ENCODE results near the gene SORCS2.

SORCS2 gene

DNA sequence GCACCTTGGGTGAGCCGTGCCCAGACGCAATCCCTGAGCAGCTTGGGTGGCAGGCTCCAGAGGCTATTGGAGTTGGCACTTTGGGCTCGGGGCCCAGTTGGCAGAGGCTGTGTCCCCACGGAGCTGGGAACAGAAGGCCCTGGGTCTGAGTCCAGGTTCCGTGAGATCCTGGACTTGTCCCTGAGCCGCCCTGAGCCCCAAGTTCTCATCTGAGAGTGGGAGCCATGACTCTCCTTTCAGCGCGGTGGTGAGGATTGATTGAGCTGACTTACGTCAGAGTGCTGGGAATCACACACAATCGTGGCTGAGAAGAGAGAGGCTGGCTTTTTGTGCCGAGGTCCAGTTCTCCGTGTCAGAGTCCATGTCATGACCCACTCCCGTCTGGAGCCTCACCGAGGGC is 144.4 kb downstream of the SORCS2 start:
- DNase-seq (ENCODE audit: low read depth, low spot score) = no peak

- no peak for DNase-seq (ENCODE audit: low read depth, low spot score)
These were observed 145.1 kb downstream of the SORCS2 start for GRCh38 chr4:7337196-7338058.

DNA sequence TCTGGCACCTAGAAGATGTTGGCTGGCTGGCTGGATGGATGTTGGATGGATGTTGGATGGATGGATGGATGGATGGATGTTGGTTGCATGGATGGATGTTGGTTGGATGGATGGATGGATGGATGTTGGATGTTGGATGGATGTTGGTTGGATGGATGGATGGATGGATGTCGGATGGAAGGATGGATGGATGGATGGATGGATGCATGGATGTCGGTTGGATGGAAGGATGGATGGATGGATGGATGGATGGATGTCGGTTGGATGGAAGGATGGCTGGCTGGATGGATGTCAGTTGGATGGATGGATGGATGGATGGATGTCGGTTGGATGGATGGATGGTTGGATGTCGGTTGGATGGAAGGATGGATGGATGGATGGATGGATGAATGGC is 145.7 kb downstream of the SORCS2 start:
- DNase-seq (ENCODE audit: low read depth, low spot score) = no peak

DNA sequence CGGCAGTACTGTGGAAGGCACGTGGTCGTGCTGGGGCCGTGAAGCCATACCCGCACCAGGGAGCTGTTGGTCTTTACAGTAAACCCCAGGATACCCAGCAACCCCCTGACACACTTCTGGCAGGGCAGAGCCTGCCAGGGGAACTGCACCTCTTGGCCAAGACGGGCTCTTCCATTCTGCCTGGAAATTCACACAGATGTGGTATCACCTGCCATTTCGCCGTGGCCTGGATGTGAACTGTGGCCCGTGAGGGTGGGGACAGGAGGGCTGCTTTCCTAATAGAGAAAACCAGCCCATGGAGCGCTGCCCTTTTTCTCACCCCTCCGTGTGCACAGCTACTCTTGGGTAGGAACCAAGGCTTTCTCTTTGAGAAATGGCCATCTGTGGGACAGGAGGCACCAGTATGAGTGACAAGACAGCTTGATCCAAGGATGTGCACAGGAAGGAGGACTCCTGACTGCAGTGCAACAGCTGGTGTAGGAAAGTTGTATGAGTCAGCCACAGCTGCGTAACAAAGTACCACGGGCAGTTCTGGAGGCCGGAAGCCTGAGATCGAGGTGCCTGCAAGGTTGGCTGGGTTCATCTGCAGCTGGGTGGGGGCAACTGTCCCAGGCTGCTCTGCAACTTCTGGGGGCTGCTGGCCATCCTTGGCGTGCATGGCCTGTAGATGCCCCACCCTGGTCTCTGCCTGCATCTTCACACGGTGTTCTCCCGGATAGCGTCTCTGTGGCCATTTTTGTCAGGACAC is 146.7 kb downstream of the SORCS2 start:
- DNase-seq (ENCODE audit: low read depth, low spot score) = no peak

DNA sequence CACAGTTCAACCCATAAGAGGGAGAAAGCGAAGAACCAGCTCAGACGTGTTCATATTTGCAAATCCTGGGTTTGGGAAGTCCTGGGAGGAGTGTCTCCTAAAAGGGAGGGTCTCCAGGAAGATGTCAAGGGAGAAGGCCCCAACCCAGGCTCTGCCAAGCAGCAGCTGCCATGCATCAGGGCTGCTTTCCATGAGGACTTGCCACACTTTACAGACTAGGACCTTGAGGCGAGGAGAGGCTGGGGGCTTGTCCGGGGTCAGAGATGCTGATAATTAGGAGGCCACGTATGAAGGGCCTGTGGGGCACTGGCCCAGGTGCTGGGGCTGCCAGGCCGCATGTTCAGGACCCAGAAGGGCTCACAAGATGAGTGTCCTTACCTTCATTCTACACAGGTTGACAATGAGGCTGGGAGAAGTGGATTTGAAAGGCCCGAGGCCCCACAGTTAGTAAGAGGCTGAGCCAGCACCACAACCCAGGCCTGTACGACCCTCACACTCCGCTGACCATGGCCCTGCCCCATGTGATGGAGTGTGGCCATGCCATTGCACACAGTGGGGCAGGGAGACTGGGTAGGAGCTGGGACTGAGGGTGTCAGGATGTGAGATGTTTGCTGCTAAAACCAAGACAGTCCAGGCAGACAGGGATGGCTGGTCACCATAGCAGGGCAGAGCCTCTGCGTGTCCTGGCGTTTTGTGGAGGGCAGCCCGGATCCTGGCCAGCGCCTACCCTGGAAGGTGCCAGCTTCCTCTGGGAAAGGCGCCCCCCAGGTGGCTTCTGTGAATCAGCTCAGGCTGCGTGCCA is 147.6 kb downstream of the SORCS2 start:
- DNase-seq (ENCODE audit: low read depth, low spot score) = no peak

GRCh38 chr4:7340553-7341433 is 148.5 kb downstream of the SORCS2 start:
- DNase-seq (ENCODE audit: low read depth, low spot score) = no peak

- no peak for DNase-seq (ENCODE audit: low read depth, low spot score)
These were observed 149.3 kb downstream of the SORCS2 start for GRCh38 chr4:7341491-7342222.

GRCh38 chr4:7342223-7343080 is 150.1 kb downstream of the SORCS2 start:
- DNase-seq (ENCODE audit: low read depth, low spot score) = no peak

- no peak for DNase-seq (ENCODE audit: low read depth, low spot score)
These were observed 150.8 kb downstream of the SORCS2 start for GRCh38 chr4:7343081-7343655.

GRCh38 chr4:7343950-7344349 is 151.6 kb downstream of the SORCS2 start:
- no peak for DNase-seq (ENCODE audit: low read depth, low spot score)

DNA sequence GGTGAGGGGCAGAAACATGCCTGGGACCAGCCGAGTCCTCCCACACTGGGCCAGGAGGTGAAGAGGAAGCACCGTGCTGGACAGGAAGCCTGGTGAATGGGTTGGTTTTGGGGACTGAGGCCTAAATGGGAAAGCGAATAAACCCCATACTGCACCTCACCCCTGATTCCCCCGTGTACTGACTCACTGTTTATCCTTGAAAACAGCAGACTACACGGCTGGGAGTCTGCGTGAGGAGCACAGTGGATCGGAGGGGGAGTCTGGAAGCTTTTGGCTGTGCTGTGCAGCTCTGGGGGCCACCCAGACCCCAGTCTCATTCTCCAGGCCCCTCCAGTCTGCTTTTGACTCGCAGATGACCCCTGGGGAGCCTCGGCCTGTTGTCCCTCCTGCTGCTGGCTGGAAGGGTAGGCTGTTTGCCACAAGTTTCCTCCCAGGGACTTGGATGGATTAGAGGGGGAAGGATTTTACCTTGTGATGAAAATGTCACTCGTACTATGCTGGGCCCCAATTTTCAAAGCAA is 152.4 kb downstream of the SORCS2 start:
- DNase-seq (ENCODE audit: low read depth, low spot score) = no peak

DNA sequence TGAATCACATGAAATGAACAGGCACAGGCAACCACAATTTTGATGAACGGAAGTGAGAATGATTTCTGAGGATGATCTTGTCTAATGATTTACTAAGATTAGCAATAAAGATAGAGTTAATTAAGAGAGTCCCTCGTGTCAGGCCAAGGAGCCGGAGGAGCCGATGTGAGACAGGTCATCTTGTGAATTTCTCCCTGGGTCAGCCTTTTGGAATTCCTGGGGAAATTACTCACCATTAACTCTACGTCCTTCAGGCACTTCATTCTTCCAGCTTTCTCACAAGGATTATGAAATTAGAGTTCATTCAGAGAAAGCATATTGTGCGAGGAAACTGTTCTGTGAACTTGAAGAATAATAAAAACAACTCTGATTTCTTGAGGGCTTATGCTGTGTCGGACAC is 155.6 kb downstream of the SORCS2 start:
- DNase-seq (ENCODE audit: low read depth, low spot score) = no peak

- no peak for DNase-seq (ENCODE audit: low read depth, low spot score)
These were observed 156.9 kb downstream of the SORCS2 start for GRCh38 chr4:7348946-7349900.

GRCh38 chr4:7350396-7350795 is 158.1 kb downstream of the SORCS2 start:
- DNase-seq (ENCODE audit: low read depth, low spot score) = no peak

DNA sequence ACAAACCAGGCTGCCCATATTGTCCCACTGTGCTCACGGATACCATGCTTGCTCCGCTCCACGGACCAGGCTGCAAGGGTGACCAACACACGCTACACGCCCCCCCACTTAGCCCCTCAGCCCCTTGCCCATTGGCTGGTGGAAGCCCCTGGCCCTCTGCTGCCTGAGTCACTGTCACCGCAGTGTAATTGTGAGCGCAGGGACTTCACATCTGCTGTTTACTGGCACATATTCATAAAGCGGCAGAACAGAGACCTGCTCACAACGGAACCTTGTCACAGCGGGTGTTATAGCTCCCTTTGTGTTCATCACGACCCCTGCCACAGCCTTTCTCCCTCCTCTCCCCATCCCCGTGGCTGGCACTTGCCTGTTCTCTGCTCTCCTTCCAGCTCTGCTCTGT is 158.7 kb downstream of the SORCS2 start:
- DNase-seq (ENCODE audit: low read depth, low spot score) = no peak

- no peak for DNase-seq (ENCODE audit: low read depth, low spot score)
These were observed 160.1 kb downstream of the SORCS2 start for GRCh38 chr4:7352486-7352885.

- DNase-seq (ENCODE audit: low read depth, low spot score) = no peak
These were observed 160.9 kb downstream of the SORCS2 start for GRCh38 chr4:7353046-7353790.

All from smooth muscle cell of the brain vasculature (primary cell).